ENCODE data around the gene PRRX2. TPM values are rescaled to one million over a fixed set of nuclear protein-coding genes. Genes with fewer than 3 reads are reported as not detected.
A peak's percentile ranks its signal among the peaks of the same experiment; 100 is the strongest.

PRRX2 gene
- total and polyA plus RNA-seq, 9 of the 15 experiments (the other 6 are each of a cell fraction or from before 2014, with no cell fraction given) = 0.21 TPM; not detected in 8

DNA sequence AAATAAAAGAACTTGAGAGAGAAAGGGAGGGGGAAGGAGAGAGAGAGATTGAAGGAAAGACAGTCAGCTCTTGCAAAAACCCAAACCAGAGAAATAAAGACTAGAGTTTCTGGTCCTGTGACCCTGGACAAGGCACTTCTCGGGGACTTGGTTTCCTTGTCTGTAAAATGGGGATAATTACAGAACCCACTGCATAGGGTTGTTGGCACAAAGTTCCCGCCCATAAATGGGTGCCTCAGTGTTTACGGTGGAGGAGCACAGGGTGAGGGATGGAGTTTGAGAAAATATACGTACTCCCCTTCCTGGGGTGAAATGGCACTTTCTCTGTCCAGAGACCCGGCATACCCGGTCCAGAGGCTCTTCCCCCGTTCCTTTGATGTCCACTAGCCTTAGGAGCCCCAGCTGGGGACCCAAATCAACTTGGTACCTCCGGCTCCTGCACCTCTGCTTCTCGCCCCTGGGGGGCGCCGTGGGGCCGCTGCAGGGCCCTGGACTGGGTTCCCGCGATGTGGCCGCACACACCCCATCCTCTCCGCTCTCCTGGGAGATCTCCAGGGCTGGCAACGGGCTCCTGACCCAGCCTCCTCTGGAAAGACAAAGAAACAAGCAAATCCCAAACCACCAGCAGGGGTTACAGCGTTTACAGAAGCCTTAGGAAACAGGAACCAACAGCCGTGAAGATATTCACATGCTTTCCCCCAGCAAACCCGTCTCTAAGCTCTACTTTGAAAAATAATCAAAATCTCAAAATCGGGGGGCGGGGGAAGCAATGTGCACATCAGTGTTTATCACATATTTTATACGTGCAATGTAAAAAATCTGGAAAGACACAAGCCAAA, 61.1 kb downstream of the PRRX2 start (continued):
- TF ChIP-seq, protein P1, sequence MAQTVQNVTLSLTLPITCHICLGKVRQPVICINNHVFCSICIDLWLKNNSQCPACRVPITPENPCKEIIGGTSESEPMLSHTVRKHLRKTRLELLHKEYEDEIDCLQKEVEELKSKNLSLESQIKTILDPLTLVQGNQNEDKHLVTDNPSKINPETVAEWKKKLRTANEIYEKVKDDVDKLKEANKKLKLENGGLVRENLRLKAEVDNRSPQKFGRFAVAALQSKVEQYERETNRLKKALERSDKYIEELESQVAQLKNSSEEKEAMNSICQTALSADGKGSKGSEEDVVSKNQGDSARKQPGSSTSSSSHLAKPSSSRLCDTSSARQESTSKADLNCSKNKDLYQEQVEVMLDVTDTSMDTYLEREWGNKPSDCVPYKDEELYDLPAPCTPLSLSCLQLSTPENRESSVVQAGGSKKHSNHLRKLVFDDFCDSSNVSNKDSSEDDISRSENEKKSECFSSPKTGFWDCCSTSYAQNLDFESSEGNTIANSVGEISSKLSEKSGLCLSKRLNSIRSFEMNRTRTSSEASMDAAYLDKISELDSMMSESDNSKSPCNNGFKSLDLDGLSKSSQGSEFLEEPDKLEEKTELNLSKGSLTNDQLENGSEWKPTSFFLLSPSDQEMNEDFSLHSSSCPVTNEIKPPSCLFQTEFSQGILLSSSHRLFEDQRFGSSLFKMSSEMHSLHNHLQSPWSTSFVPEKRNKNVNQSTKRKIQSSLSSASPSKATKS (CRISPR knock-in tag; IDR thresholded peaks at IDR 0.05) = no peak
- TF ChIP-seq ARID1B (IDR thresholded peaks at IDR 0.05) = 0 out of 2 replicates have a peak, but pooled peaks have one; percentile 11
- no peak for TF ChIP-seq MCM5 (IDR thresholded peaks at IDR 0.05; ENCODE audit: low read depth)
- TF ChIP-seq ZFPM2 (CRISPR knock-in tag; IDR thresholded peaks at IDR 0.05) = no peak
- no peak for TF ChIP-seq ZC3H11A (IDR thresholded peaks at IDR 0.05; ENCODE audit: low read depth, low read length)
- peak; percentile 56; the same call in 1 of the 2 replicates for TF ChIP-seq ZNF263 (CRISPR knock-in tag; IDR thresholded peaks at IDR 0.05; ENCODE audit: borderline replicate concordance)
- no peak for TF ChIP-seq SLC30A9 (CRISPR knock-in tag; IDR thresholded peaks at IDR 0.05)
- TF ChIP-seq, protein P2, sequence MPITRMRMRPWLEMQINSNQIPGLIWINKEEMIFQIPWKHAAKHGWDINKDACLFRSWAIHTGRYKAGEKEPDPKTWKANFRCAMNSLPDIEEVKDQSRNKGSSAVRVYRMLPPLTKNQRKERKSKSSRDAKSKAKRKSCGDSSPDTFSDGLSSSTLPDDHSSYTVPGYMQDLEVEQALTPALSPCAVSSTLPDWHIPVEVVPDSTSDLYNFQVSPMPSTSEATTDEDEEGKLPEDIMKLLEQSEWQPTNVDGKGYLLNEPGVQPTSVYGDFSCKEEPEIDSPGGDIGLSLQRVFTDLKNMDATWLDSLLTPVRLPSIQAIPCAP (CRISPR knock-in tag; IDR thresholded peaks at IDR 0.05; ENCODE audit: borderline replicate concordance) = no peak
- TF ChIP-seq LEF1 (IDR thresholded peaks at IDR 0.05) = peak; percentile 64; the same call in 1 of the 2 replicates
- TF ChIP-seq TEAD2 (tag; IDR thresholded peaks at IDR 0.05) = no peak
- TF ChIP-seq, protein P3, sequence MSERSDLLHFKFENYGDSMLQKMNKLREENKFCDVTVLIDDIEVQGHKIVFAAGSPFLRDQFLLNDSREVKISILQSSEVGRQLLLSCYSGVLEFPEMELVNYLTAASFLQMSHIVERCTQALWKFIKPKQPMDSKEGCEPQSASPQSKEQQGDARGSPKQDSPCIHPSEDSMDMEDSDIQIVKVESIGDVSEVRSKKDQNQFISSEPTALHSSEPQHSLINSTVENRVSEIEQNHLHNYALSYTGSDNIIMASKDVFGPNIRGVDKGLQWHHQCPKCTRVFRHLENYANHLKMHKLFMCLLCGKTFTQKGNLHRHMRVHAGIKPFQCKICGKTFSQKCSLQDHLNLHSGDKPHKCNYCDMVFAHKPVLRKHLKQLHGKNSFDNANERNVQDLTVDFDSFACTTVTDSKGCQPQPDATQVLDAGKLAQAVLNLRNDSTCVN (CRISPR knock-in tag; IDR thresholded peaks at IDR 0.05) = no peak
- no peak for TF ChIP-seq MTF1 (CRISPR knock-in tag; IDR thresholded peaks at IDR 0.05; ENCODE audit: borderline replicate concordance)
- TF ChIP-seq CBX1 (IDR thresholded peaks at IDR 0.05; ENCODE audit: low read depth) = 0 out of 2 replicates have a peak, but pooled peaks have one; percentile 33
- no peak for TF ChIP-seq ZNF146 (CRISPR knock-in tag; IDR thresholded peaks at IDR 0.05; ENCODE audit: unreplicated experiment)
- TF ChIP-seq, protein P4, sequence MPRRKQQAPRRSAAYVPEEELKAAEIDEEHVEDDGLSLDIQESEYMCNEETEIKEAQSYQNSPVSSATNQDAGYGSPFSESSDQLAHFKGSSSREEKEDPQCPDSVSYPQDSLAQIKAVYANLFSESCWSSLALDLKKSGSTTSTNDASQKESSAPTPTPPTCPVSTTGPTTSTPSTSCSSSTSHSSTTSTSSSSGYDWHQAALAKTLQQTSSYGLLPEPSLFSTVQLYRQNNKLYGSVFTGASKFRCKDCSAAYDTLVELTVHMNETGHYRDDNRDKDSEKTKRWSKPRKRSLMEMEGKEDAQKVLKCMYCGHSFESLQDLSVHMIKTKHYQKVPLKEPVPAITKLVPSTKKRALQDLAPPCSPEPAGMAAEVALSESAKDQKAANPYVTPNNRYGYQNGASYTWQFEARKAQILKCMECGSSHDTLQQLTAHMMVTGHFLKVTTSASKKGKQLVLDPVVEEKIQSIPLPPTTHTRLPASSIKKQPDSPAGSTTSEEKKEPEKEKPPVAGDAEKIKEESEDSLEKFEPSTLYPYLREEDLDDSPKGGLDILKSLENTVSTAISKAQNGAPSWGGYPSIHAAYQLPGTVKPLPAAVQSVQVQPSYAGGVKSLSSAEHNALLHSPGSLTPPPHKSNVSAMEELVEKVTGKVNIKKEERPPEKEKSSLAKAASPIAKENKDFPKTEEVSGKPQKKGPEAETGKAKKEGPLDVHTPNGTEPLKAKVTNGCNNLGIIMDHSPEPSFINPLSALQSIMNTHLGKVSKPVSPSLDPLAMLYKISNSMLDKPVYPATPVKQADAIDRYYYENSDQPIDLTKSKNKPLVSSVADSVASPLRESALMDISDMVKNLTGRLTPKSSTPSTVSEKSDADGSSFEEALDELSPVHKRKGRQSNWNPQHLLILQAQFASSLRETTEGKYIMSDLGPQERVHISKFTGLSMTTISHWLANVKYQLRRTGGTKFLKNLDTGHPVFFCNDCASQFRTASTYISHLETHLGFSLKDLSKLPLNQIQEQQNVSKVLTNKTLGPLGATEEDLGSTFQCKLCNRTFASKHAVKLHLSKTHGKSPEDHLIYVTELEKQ (CRISPR knock-in tag; IDR thresholded peaks at IDR 0.05) = no peak
- no peak for TF ChIP-seq TAL1 (IDR thresholded peaks at IDR 0.05)
- peak; percentile 97 to 99 for TF ChIP-seq RAD21 (CRISPR knock-in tag; conservative IDR thresholded peaks at IDR 0.05 in 1 of 2, IDR thresholded peaks at IDR 0.05 in 1 of 2)
- TF ChIP-seq MECOM (CRISPR knock-in tag; IDR thresholded peaks at IDR 0.05) = no peak
- peak; percentile 41 to 76; a peak in 3 of 4 replicates for TF ChIP-seq MAZ (CRISPR knock-in tag; conservative IDR thresholded peaks at IDR 0.05 in 1 of 2, IDR thresholded peaks at IDR 0.05 in 1 of 2)
- no peak for TF ChIP-seq RBBP5 (IDR thresholded peaks at IDR 0.05; ENCODE audit: borderline replicate concordance, insufficient read depth, low read length, poor library complexity, severe bottlenecking)

Data from K562 (cell line).